HG03139 (cell line): Measurements from ENCODE around the gene NFIC.
"Not testable (repeated sequence)": the region's sequence is repeated elsewhere in the genome, so short reads cannot be mapped to it uniquely, and the experiment has no call there.

Experiments used
- ATAC-seq: cut with Tn5 transposase; IDR thresholded peaks from one replicate; pipeline ENCODE4 v1.9.1; 2021; ENCODE audit not compliant: unreplicated experiment

NFIC gene

DNA sequence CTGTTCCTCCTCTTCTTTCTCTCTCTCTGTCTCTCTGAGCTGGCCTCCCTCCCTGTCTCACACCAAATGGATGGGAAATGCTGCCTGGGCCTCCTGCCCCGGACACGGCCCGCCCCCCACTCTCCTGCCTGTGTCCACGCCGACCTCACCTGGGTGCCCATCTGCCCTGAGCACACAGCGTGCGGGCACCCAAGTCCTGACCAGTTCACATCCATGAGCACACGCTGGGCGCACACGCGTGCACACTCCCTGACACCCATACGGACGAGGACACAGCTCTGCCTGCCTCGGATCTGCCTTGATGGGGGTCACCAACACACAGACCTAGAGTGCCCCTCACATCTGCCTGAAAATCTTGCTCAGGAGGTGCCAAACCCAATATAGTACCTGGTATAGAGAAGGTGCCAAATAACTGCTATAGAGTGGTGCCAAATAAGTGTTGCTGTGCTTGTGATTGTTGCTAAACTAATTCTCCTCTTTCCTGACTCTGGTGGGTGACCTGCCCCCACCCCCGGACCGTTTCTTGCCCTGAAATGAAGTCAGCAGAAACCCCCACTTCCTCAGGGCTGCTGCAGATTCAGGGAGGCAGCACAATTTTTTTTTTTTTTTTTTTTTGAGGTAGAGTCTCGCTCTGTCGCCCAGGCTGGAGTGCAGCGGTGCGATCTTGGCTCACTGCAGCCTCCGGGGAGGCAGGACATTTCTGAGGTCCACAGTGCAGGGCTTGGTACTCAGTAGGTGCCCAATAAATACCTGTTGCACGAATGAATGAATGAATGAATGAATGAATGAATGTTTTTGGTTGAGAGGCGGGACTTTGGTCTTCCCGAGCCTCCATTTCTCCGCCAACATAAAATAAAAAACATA lies 4.6 kb downstream of the NFIC start:
- ATAC-seq, result no peak

DNA sequence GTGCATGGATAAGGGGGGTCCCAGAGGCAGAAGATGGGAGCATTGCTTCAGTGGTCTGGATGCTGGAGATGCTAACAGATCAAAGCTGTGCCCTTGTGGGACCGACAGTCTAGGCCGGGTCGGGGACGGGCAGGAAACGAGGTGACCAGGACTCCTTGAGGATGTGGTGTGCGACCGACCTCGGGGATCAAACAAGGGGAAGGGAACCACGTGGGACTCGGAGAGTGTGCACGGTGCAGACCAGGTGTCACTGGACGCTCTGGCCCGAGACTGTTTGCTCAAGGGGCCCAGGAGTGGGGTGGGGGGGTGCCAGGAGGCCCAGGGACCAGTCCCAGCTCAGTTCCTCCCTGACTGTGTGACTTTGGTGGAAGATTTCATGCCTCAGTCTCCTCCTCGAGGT lies 6.0 kb downstream of the NFIC start:
- no peak for ATAC-seq

DNA sequence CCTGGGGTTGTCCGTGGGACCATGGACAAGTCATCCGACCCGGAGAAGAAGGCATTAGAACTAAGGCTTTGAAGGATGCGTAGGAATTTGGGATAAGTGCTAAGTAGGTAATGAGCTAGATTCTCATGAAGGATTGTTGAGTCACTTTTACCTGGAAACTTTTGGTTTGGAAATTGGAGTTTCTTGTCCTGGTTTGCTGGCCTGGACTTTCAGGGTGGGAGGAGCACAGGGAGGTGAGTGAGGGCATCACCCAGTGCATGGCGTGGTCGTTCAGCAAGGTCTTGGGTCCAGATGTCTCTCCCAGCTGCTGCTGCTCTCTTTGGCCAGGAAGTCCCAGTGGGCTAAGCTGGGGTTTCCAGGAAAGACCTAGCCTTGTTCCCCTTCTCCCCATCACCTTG lies 7.6 kb downstream of the NFIC start:
- ATAC-seq, result no peak

DNA sequence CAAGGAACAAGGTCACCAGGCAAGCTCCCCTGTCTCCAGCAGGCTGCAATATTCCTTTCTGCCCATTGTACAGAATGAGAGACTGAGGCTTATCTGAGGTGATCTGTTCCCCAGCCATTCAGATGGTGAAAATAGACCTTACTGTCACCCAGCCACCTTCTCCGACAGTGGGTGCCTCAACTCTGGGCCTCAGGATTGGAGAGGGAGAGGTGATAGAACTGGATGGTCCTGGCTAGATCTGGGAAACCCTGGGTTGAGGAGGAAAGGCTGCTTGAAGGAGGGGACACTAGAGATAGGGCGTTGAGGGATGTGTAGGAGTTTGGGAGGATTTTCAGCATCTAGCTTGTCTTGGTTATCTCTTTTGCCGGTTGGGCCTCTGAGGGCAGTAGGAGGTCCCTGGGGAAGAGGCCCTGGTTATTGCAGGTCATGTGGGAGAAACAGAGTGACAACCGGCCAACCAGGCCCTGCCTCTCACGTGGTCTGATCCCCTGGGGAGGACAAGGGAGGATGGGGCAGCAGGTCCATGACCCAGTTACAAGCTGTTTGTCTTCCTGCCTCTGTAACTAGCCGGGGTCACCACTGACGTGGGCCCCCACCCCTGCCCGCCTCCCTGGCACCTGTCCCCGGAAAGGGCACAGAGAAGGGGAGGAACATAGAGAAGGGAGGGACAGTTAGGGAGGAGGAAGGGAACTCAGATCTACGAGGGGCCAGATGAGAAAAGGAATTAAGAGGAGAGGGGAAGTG lies 8.2 kb downstream of the NFIC start:
- no peak for ATAC-seq

DNA sequence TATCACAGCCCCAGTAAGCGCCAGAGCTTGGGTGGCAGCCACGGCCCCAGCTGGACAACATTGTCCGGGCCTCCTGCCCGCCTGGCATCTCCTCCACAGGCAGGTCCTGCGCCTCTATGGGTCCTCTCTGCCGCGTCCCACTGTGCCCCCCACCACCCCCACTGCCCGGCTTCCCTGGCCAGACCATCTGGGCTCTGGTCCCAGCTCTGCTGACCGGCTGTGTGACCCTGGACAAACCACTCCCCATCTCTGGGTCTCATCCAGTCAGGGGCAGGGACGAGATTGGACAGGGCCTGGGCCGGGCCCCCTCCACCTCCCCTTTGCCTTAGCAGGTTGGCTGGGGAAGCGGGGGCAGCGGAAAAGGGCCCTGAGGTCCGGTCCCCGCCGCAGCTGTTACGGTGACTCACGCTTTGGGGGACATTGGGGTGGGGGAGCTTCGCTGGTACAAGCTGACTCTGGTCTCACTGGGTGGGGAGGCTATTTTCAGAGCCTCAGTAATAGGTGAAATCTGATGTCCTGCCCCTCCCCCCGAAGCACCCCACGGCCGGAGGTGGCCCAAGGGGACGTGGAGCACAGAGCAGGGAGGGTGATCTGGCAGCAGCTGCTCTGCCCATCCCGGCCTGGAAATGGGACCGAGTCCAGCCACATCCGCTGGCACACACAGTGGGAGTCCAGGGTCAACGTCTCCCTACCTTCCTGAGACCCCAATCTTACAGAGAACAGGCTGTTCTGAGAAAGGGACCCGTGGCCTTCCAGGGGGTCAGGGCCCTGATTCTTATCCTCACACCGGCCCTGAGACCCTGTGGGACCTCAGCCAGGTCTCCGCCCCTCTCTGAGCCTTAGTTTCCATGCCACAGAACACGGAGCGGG lies 9.1 kb downstream of the NFIC start:
- ATAC-seq, result no peak

DNA sequence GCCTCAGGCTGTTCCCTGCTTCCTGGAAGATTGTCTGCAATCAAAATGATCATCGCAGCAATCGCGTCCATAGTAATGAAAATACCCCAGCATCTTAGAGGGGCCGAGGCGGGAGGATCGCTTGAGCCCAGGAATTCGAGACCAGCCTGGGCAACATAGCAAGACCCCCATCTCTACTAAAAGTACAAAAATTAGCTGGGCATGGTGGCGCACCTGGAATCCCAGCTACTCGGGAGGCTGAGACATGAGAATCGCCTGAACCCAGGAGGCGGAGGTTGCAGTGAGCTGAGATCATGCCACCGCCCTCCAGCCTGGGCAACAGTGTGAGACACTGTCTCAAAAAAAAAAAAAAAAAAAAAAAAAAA lies 9.7 kb downstream of the NFIC start:
- not testable (repeated sequence) for ATAC-seq

DNA sequence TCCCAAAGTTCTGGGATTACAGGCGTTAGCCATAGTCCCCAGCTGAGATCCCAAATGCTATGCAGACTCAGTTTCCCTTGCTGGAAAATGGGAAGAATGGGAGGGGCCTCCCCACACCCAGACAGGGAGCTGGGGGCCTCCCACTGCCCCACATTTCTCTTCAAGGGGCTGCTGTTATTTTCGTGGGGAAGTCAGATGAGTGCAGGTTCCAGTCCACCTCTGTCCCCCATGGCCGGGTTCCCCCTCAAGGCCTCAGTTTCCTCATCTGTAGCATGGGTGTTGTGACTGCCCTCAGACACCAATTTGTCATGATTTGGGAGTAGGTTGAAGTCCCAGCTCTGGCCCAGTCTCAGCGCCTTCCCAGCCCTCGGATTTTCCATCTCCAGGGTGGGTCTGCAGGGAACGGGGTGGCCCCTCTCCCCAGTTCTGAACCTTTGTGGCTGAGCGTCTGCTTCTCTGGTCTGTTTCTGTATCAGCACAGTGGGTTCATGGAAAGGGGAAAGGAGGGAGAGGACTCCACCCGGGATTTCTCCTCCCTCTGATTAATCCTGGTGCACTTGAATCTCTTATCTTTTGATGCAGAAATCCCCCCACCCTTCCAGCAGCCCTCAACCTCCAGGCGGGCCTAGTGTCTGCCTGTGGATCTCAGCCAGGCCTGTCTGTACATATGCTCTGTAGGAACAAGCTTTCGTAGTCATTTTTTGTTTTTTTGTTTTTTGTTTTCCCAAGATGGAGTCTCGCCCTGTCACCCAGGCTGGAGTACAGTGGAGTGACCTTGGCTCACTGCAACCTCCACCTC lies 12.2 kb downstream of the NFIC start:
- no peak for ATAC-seq

DNA sequence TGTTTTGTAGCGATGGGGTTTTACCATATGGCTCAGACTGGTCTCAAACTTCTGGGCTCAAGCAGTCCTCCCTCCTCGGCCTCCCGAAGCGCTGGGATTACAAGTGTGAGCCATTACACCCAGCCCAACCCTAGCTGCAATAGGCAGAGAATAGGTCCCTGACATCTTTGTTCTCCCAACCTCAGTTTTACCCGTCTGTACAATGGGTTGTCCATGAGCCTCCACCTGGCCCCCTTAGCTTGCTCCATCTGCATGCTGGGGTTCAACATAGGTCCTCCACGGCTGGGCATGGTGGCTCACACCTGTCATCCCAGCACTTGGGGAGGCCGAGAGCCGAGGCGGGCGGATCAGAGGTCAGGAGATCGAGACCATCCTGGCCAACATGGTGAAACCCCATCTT lies 14.4 kb downstream of the NFIC start:
- ATAC-seq, result no peak

DNA sequence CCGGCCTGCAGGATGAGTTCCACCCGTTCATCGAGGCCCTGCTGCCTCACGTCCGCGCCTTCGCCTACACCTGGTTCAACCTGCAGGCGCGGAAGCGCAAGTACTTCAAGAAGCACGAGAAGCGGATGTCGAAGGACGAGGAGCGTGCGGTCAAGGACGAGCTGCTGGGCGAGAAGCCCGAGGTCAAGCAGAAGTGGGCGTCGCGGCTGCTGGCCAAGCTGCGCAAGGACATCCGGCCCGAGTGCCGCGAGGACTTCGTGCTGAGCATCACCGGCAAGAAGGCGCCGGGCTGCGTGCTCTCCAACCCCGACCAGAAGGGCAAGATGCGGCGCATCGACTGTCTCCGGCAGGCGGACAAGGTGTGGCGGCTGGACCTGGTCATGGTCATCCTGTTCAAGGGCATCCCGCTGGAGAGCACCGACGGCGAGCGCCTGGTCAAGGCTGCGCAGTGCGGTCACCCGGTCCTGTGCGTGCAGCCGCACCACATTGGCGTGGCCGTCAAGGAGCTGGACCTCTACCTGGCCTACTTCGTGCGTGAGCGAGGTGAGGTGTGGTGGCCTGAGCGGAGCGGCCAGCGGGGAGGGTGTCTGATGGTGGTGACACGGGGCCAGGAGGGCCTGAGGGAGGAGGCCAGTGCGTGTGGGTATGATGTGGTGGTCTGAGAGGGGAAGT lies 15.5 kb downstream of the NFIC start:
- no peak for ATAC-seq

DNA sequence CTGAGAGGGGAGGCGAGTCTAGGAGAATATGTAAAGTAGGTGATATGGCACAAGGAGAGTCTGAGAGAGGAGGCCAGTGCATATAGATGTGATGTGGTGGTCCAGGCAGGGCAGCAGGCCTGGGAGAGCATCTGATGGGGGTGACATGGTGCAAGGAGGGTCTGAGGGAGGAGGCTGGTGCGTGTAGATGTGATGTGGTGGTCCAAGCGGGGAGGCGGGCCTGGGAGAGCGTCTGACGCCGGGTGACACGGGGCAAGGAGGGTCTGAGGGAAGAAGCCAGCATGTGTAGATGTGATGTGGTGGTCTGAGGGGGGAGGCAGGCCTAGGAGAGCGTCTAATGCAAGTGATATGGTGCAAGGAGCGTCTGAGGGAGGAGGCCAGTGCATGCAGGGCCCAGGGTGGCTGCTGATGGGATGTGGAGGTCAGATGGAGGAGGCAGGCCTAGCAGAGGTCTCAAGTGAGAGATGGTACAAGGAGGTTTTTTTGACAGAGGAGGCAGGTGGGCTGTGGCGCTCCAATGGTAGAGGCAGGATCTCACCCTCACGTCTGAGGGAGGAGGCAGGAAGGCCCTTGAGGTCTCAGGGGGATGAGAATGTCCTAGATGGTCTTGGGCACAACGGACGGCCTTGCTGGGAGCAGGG lies 16.2 kb downstream of the NFIC start:
- no peak for ATAC-seq

DNA sequence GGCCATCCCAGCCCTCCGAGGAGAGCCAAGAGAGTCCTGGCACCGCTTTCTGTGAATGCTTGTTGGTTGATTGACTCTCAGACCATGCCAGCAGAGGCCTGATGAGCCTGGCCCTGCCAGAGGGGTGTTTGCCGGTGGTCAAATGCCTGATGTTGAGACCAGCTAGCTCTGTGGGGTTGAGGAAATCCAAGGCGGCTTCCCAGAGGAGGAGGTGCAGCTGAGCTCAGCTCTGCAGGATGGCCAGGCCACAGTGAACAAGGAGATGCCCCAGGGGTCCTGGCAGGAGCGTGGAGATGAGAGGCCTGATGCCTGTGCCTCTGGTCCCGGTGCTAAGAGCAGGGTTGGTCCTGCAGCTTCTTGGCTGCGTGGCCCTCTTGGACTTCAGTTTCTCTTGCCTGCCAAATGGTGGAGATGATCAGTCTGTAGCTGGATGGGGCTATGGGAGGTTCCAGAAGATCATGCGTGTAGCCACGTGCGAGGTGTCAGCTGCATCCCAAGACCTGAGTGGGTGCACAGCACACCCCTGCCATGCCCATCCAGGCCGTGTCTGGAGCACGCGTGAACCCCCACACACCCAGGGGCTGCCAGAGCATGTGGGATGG lies 16.8 kb downstream of the NFIC start:
- no peak for ATAC-seq

DNA sequence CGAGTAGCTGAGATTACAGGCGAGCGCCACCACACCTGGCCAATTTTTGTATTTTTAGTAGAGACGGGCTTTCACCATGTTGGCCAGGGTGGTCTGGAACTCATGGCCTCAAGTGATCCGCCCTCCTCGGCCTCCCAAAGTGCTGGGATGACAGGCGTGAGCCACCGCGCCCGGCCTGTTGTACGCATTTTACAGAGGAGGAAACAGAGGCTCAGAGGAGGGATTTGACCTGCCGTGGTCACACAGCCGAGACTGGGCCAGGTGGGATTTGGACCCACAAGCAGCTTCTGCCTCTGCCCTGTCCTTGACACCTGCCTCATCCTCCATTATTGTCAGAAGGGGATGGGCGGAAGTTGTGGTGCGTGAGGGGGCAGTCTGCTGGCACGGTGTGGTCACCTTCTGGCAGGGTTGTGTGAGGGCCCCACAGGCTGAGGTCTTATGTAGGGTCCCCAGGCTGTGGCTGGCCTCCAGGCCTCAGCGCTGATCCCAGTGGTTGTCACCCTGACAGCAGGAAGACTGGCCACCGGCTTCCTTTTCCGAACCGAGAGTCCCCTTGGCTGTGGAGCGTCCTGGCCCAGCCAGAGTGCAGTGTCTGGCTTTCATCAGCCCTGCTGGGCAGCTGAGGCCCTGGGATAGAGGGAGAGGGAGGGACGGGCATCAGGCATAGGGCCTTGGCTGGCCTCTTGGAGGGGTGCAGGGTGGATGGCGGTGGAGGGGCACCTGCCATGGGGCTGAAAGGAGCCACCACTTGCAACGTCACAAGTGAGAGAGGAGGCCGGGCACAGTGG lies 20.3 kb downstream of the NFIC start:
- ATAC-seq, result no peak

DNA sequence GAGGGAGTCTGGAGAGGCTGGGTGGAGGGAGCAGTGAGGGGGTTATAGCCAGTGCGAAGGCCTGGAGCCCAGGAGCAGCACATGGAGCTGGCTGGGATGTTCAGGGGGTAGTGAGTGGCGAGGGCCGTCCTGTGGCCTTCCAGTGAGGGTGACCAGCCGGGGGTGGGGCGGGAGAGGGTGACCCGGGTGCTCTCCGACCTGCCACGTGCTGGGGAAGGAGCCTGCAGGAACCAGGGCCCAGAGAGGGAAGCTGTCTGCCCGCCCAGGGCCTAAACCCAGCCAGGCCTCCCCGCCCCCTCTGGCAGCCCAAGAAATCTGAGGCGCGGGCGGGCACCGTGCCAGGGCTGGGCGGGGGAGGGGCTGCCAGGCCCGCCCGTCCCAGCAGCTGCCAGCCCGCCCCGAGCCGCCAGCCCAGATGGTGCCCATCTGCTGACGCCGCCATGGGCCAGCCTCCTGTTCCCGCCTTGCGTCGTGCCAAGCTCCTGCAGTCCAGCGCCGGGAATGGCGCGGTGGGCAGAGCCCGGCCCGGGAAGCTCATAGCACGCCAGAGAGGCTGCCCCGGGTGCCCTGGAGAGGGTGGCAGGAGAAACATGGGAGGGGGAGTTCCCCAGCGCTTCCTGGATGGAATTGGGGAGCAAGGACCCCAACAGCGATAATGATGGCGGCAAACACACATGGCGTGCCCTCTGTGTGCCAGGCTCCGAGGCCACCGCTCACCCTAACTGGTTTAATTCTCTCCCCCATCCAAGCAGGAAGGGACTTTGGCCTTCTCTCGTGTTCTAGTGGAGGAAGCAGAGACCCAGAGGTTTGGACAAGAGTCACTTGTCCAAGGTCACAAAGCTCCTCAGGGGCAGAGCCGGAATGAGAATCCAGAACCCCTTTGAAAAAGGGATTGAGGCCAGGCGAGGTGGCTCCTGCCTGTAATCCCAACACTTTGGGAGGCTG lies 21.5 kb downstream of the NFIC start:
- no peak for ATAC-seq

DNA sequence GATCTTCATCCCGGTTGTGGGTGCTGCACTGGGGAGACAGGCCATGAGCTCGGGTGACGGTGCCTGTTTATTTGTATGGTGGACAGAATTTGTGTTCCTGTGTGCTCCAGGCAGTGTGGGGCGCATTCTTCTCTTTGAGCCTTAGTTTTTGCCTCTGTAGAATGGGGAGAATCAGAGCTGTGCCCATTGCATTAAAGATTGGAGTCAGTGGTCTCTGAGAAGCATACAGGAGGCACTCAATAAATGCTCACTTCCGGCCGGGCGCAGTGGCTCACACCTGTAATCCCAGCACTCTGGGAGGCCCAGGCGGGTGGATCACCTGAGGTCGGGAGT lies 23.0 kb downstream of the NFIC start:
- no peak for ATAC-seq

DNA sequence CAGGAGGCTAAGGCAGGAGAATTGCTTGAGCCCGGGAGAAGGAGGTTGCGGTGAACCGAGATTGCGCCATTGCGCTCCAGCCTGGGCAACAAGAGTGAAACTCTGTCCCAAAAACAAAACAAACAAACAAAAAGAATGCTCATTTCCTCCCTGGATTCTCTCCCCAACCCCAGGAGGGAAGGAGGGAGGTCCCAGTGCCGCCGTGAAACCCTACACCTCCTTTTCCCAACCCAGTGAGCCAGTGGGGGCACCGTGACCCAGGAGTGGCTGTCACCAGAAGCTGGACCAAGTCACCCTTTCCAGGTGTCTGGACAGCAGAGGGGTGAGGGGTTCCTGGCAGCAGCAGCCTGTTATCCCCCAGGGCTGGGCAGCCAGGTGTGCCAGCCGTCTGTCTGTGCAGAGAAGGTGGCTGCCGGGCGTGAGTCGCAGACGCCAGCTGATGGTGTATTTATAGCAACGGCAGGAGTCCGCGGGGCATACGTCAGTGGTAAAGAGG lies 23.5 kb downstream of the NFIC start:
- no peak for ATAC-seq

DNA sequence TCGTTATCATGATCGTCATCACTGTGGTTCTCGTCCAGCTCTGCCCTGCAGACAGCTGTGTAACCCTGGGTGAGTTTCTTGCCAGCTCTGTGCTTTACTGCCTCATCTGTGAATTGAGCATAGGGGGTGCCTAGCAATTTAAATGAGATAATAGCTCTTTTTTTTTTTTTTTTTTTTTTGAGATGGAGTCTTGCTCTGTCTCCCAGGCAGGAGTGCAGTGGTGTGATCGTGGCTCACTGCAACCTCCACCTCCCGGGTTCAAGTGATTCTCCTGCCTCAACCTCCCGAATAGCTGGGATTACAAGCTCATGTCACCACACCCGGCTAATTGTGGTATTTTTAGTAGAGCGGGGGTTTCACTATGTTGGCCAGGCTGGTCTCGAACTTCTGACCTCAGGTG lies 25.5 kb downstream of the NFIC start:
- ATAC-seq, result not testable (repeated sequence)

DNA sequence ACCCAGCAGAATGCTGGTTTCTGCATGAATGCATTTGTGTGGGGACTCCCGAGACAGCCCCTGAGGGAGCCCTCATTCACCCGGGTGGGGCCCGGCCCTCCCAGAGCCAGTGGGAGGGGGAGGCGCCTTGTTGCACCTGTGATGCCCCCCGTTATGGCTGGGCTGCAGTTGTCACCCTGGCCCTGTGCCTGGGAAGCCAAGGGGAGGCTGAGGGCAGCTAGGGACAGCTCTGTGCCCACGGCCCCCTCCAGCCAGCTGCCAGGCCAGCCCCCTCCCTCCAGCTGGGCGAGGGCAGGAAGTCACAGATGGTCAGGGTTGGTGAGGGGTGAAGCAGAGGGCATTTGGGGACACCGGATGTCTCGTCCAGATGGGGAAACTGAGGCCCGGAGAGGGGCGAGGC lies 26.1 kb downstream of the NFIC start:
- ATAC-seq, result no peak
